Keratinocyte (primary cell): ENCODE results near the gene RTCB. TPM values are rescaled to one million over a fixed set of nuclear protein-coding genes. Genes with fewer than 3 reads are reported as not detected.

Experiments used
- DNase-seq: peaks from one replicate; pipeline ENCODE4 v3.0.0-alpha.2; 2011; ENCODE audit warnings: low read depth, missing footprints, low spot score
- FAIRE-seq: peaks from 2 replicates; lab custom pipeline; 2011; peaks lifted over from hg19 to GRCh38; lab: Jason Lieb, UNC
- H2AFZ ChIP-seq: 2 replicates; pipeline ENCODE4 v1.6.0; 2012; ENCODE audit warnings: low read length, control low read depth, inconsistent platforms; ENCODE audit not compliant: control insufficient read depth
- H3K27ac ChIP-seq: 2 replicates; pipeline ENCODE4 v1.5.1; 2011; ENCODE audit warnings: low read length; ENCODE audit not compliant: control insufficient read depth, insufficient read depth
- H3K27me3 ChIP-seq: 3 replicates; pipeline ENCODE4 v1.6.0; 2011; ENCODE audit warnings: low read length; ENCODE audit not compliant: control insufficient read depth, insufficient read depth; ENCODE audit errors: extremely low read depth
- H3K36me3 ChIP-seq, 2 experiments: 2 replicates in 1 of 2; 3 replicates in 1 of 2; pipeline ENCODE4 v1.5.1; 2011; ENCODE audit warnings: low read length in 2 of 2, mild to moderate bottlenecking in 1 of 2; ENCODE audit not compliant: control insufficient read depth in 2 of 2, insufficient read depth in 2 of 2; ENCODE audit errors: extremely low read depth in 1 of 2
- H3K4me1 ChIP-seq: 3 replicates; pipeline ENCODE4 v1.5.1; 2011; ENCODE audit warnings: low read length; ENCODE audit not compliant: control insufficient read depth, insufficient read depth; ENCODE audit errors: extremely low read depth
- H3K4me2 ChIP-seq: 3 replicates; pipeline ENCODE4 v1.6.0; 2011; ENCODE audit warnings: low read depth, low read length; ENCODE audit not compliant: control insufficient read depth, insufficient read depth; ENCODE audit errors: extremely low read depth
- H3K4me3 ChIP-seq, 3 experiments: fragments of 200-600 bp in 1 of 3; sonication (generic) in 1 of 3; 2 replicates in 2 of 3; 3 replicates in 1 of 3; pipeline ENCODE4 v1.5.1; 2011 to 2016; ENCODE audit warnings: low read length in 3 of 3, mild to moderate bottlenecking in 3 of 3, control low read depth in 2 of 3, inconsistent platforms in 1 of 3, low read depth in 1 of 3, mixed read lengths in 1 of 3, mixed run types in 1 of 3, moderate library complexity in 1 of 3; ENCODE audit not compliant: control insufficient read depth in 2 of 3, insufficient read depth in 2 of 3; ENCODE audit errors: extremely low read depth in 1 of 3
- H3K79me2 ChIP-seq: 2 replicates; pipeline ENCODE4 v1.6.0; 2012; ENCODE audit warnings: low read length; ENCODE audit not compliant: control insufficient read depth, insufficient read depth
- H3K9ac ChIP-seq: 3 replicates; pipeline ENCODE4 v1.6.0; 2011; ENCODE audit warnings: low read length; ENCODE audit not compliant: control insufficient read depth, insufficient read depth; ENCODE audit errors: extremely low read depth
- H3K9me1 ChIP-seq: 3 replicates; pipeline ENCODE4 v1.6.0; 2011; ENCODE audit warnings: low read length; ENCODE audit not compliant: control insufficient read depth, insufficient read depth; ENCODE audit errors: extremely low read depth
- H3K9me3 ChIP-seq: 2 replicates; pipeline ENCODE4 v1.5.1; 2012; ENCODE audit warnings: low read depth, low read length; ENCODE audit not compliant: control insufficient read depth
- H4K20me1 ChIP-seq: 3 replicates; pipeline ENCODE4 v1.6.0; 2011; ENCODE audit warnings: low read length; ENCODE audit not compliant: control insufficient read depth, insufficient read depth; ENCODE audit errors: extremely low read depth
- EZH2 ChIP-seq: IDR thresholded peaks from one replicate; pipeline ENCODE4 v1.6.1; 2012; ENCODE audit warnings: inconsistent platforms, mild to moderate bottlenecking, low read length, moderate library complexity
- dilution Hi-C: fragments of 300-500 bp; cut with MboI; formaldehyde crosslinking; loops from one replicate; pipeline ENCODE4 v1.7.0; 2020; ENCODE audit warnings: low sequenced_read_pairs; ENCODE audit not compliant: extremely low pct_ligation_motif_present
- polyA plus RNA-seq, 5 experiments: library from polyadenylated mRNA; depleted of rRNA in 3 of 5; stranded (reverse) in 3 of 5; stranded (forward) in 1 of 5; unstranded in 1 of 5; fragments of >200 nt; gene quantifications; 1 replicate in 1 of 5; 2 replicates in 3 of 5; 3 replicates in 1 of 5; pipeline versions ENCODE4 v1.2.1 to v1.2.3, GENCODE V29; 2011 to 2012; ENCODE audit warnings: missing spikeins in 2 of 5, low read depth in 1 of 5, low replicate concordance in 1 of 5
- TF ChIP-seq, protein P1 (sequence below), 3 experiments: IDR thresholded peaks in 1 of 3; conservative IDR thresholded peaks in 1 of 3; optimal IDR thresholded peaks in 1 of 3; 2 replicates in 2 of 3; 3 replicates in 1 of 3; pipeline versions ENCODE3 to v1.5.1; 2011; ENCODE audit warnings: low read length in 3 of 3, mild to moderate bottlenecking in 3 of 3, moderate library complexity in 2 of 3, control low read depth in 1 of 3, inconsistent platforms in 1 of 3; ENCODE audit not compliant: insufficient read depth in 2 of 3; ENCODE audit errors: extremely low read depth in 1 of 3

The RTCB gene
- polyA plus RNA-seq, 1 donor (not counting 4 experiments of a cell fraction or from before 2014, with no cell fraction given) = 143 TPM

DNA sequence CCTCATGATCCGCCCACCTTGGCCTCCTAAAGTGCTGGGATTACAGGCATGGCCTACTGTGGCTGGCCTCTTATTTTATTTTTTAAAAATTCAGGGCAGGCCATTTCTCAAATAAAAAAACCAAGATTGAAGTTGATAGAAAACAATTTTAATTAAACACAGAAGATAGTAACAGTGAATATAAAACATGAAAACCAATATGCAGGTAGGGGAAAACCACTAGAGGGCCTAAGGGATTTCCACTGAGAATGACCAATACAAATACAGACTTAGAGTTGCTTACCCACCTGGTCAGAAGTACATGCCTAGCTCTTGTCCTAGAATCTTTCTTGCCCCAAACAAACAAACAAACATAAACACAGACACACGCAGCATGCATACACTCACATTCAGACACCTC lies 1.7 kb upstream of the RTCB start:
- DNase-seq (no peak), FAIRE-seq (no peak)
- Histone ChIP-seq H3K9ac (no peak overlapping the region), H3K4me2 (peak overlapping the region; percentile 73), H2AFZ (peak overlapping the region; percentile 89), H3K36me3 (peaks cover under 1 to 2% of the 10 kb centered on the region in 2 experiments), H3K27me3 (no peaks in the 10 kb centered on the region), H3K4me3 (no peak overlapping the region), H3K9me1 (peaks cover 2% of the 10 kb centered on the region), H3K27ac (peak overlapping the region; percentile 8), H4K20me1 (no peaks in the 10 kb centered on the region), H3K79me2 (peaks cover 31% of the 10 kb centered on the region), H3K4me1 (peaks cover 25% of the 10 kb centered on the region), H3K9me3 (no peaks in the 10 kb centered on the region)
- dilution Hi-C loops = no loop called here
- no peak for TF ChIP-seq EZH2
- TF ChIP-seq, protein P1, sequence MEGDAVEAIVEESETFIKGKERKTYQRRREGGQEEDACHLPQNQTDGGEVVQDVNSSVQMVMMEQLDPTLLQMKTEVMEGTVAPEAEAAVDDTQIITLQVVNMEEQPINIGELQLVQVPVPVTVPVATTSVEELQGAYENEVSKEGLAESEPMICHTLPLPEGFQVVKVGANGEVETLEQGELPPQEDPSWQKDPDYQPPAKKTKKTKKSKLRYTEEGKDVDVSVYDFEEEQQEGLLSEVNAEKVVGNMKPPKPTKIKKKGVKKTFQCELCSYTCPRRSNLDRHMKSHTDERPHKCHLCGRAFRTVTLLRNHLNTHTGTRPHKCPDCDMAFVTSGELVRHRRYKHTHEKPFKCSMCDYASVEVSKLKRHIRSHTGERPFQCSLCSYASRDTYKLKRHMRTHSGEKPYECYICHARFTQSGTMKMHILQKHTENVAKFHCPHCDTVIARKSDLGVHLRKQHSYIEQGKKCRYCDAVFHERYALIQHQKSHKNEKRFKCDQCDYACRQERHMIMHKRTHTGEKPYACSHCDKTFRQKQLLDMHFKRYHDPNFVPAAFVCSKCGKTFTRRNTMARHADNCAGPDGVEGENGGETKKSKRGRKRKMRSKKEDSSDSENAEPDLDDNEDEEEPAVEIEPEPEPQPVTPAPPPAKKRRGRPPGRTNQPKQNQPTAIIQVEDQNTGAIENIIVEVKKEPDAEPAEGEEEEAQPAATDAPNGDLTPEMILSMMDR (optimal IDR thresholded peaks at IDR 0.05 in 1 of 3, IDR thresholded peaks at IDR 0.05 in 1 of 3, conservative IDR thresholded peaks at IDR 0.05 in 1 of 3; ENCODE audit: extremely low read depth in 1 of 3, insufficient read depth in 2 of 3, low read length in 3 of 3) = peak in 2 of 3 experiments; percentile 38 to 43

DNA sequence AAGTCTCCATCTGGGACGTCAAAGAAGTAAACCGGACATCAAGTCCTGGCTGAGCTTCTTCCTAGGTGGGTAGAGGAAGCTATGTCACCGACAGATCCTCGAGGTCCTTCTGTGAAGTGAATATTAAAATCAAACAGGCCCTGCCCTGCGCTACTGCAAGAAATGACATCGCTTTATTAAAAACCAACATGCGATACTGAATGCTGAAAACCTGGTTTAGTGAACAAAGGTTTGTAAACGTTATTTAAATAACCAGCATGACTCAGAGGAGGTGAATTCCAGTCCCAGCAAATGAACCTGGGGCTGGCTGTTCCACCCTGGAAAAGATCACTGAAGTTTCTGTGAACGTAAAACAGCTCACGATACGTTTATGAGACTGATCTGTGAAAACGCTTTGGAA lies 645 bp downstream of the RTCB start:
- Histone ChIP-seq H3K9me3 (no peaks in the 10 kb centered on the region), H3K4me2 (peak overlapping the region; percentile 97), H3K27ac (peak overlapping the region; percentile 96), H3K27me3 (no peaks in the 10 kb centered on the region), H2AFZ (peak overlapping the region; percentile 72), H3K9ac (peak overlapping the region; percentile 96), H3K79me2 (peaks cover 43% of the 10 kb centered on the region), H3K4me3 (peak overlapping the region; percentile 96 to 99 (median 98)), H3K36me3 (peaks cover 14 to 22% of the 10 kb centered on the region in 2 experiments), H4K20me1 (no peaks in the 10 kb centered on the region), H3K4me1 (peaks cover 25% of the 10 kb centered on the region), H3K9me1 (peaks cover 2% of the 10 kb centered on the region)
- FAIRE-seq = peak; percentile 60
- dilution Hi-C loops = no loop called here
- no peak for DNase-seq
- TF ChIP-seq, protein P1 (optimal IDR thresholded peaks at IDR 0.05 in 1 of 3, IDR thresholded peaks at IDR 0.05 in 1 of 3, conservative IDR thresholded peaks at IDR 0.05 in 1 of 3; ENCODE audit: extremely low read depth in 1 of 3, insufficient read depth in 2 of 3, low read length in 3 of 3) = no peak
- no peak for TF ChIP-seq EZH2
